K562 (cell line): ENCODE measurements around the gene LPIN1. TPM values are rescaled to one million over a fixed set of nuclear protein-coding genes. Genes with fewer than 3 reads are reported as not detected.
A peak's percentile ranks its signal among the peaks of the same experiment; 100 is the strongest.

ENCODE experiments used
- CBFA2T2 ChIP-seq: fragments of 450-650 bp; conservative IDR thresholded peaks from 2 replicates; pipeline ENCODE4 v1.6.1; 2017; ENCODE audit warnings: mild to moderate bottlenecking
- CBX3 ChIP-seq, 2 experiments: IDR thresholded peaks; 1 replicate in 1 of 2; 2 replicates in 1 of 2; pipeline ENCODE4 v1.6.1; 2012; ENCODE audit warnings: inconsistent platforms in 2 of 2, low read length in 2 of 2, borderline replicate concordance in 1 of 2, control low read depth in 1 of 2
- EP300 ChIP-seq: IDR thresholded peaks from 2 replicates; pipeline ENCODE4 v1.6.1; 2012; ENCODE audit warnings: low read length, improper control_type of control experiment
- PHF8 ChIP-seq: fragments of 200-600 bp; sonication (generic); IDR thresholded peaks from 2 replicates; pipeline ENCODE4 v1.6.1; 2012; ENCODE audit warnings: mixed run types, mild to moderate bottlenecking, inconsistent platforms, low read length, moderate library complexity, borderline replicate concordance
- SNIP1 ChIP-seq: fragments of 450-650 bp; IDR thresholded peaks from 2 replicates; pipeline ENCODE4 v1.7.1; 2017; ENCODE audit warnings: low read depth, mild to moderate bottlenecking
- polyA plus RNA-seq, 8 experiments: library from polyadenylated mRNA; depleted of rRNA in 4 of 8; stranded (reverse) in 5 of 8; unstranded in 3 of 8; fragments of >200 nt; fragmentation: Nextera tagmentation in 2 of 8; fragmentation: Illumina TruSeq in 1 of 8; extraction: Ambion mirVana in 2 of 8; extraction: Trizol in 1 of 8; gene quantifications; 2 replicates each; pipeline versions ENCODE4 v1.2.1 to v1.2.3, GENCODE V29; 2011 to 2014; ENCODE audit warnings: inconsistent platforms in 1 of 8, missing spikeins in 1 of 8
- total RNA-seq, 7 experiments: library from RNA; depleted of rRNA in 6 of 7; stranded (reverse); fragments of >200 nt in 6 of 7; fragmentation: Illumina TruSeq in 2 of 7; extraction: Trizol in 2 of 7; gene quantifications; 2 replicates each; pipeline versions ENCODE4 v1.2.1 to v1.2.3, GENCODE V29; 2011 to 2021; ENCODE audit warnings: low replicate concordance in 1 of 7
- TF ChIP-seq, protein P1 (sequence below): fragments of 450-650 bp; IDR thresholded peaks from 2 replicates; pipeline ENCODE4 v1.6.1; 2016; ENCODE audit warnings: mild to moderate bottlenecking, moderate library complexity
- TF ChIP-seq, protein P2 (sequence below), 2 experiments: IDR thresholded peaks; 2 replicates each; pipeline ENCODE4 v1.6.1; 2011; ENCODE audit warnings: borderline replicate concordance in 1 of 2, control low read depth in 1 of 2, low read depth in 1 of 2, low read length in 1 of 2, mild to moderate bottlenecking in 1 of 2, mixed read lengths in 1 of 2, moderate library complexity in 1 of 2; ENCODE audit not compliant: insufficient read depth in 1 of 2, insufficient read length in 1 of 2, poor library complexity in 1 of 2, severe bottlenecking in 1 of 2; ENCODE audit errors: extremely low read depth in 1 of 2
- TF ChIP-seq, protein P3 (sequence below), 3 experiments: fragments of 200-800 bp in 1 of 3; fragments of 250-450 bp in 1 of 3; fragments of 450-650 bp in 1 of 3; sonication (Bioruptor Pico) in 1 of 3; sonication (Bioruptor generic) in 1 of 3; formaldehyde crosslinking in 1 of 3; IDR thresholded peaks; 2 replicates each; pipeline versions ENCODE4 v1.6.1 to v1.8.0; 2016 to 2022; ENCODE audit warnings: mild to moderate bottlenecking in 2 of 3, missing genetic modification characterization in 2 of 3, missing compliant biosample characterization in 1 of 3, moderate library complexity in 1 of 3

Gene LPIN1
- total and polyA plus RNA-seq, 9 of the 15 experiments (the other 6 are each of a cell fraction or from before 2014, with no cell fraction given), result 9.2 to 84.0 (median 27.8) TPM

DNA sequence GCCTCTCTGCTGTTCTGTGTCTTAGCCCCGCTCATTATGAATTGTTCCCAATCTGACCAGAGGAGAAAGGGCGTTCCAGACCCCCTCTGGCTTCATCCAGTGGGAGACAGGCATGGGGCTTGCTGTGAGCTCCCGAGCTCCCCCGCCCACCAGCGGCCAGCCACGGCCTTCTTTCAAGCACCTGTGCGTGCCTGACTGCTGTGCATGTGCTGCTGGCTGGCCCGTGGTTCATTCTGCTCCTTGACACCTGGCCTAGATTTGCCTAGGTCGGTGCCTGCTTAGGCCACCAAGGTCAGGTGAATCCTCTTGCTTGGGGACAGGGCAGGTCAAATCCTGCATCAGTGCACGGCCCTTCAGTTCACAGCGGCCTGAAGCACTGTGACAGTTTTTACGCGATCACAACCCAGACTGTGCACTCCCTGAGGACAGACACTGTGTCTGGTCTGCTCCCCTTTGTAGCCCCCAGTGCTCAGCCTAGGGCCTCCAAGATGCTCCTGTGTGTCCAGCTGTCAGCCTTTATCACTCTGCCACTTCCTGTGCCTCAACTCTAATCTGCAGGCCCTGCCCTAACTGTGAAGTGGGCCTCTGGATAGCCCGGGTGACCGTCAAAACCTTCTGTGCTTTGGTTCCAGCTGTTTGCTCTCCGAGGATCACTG is 3.6 kb upstream of the LPIN1 start (continued):
- TF ChIP-seq, protein P1, sequence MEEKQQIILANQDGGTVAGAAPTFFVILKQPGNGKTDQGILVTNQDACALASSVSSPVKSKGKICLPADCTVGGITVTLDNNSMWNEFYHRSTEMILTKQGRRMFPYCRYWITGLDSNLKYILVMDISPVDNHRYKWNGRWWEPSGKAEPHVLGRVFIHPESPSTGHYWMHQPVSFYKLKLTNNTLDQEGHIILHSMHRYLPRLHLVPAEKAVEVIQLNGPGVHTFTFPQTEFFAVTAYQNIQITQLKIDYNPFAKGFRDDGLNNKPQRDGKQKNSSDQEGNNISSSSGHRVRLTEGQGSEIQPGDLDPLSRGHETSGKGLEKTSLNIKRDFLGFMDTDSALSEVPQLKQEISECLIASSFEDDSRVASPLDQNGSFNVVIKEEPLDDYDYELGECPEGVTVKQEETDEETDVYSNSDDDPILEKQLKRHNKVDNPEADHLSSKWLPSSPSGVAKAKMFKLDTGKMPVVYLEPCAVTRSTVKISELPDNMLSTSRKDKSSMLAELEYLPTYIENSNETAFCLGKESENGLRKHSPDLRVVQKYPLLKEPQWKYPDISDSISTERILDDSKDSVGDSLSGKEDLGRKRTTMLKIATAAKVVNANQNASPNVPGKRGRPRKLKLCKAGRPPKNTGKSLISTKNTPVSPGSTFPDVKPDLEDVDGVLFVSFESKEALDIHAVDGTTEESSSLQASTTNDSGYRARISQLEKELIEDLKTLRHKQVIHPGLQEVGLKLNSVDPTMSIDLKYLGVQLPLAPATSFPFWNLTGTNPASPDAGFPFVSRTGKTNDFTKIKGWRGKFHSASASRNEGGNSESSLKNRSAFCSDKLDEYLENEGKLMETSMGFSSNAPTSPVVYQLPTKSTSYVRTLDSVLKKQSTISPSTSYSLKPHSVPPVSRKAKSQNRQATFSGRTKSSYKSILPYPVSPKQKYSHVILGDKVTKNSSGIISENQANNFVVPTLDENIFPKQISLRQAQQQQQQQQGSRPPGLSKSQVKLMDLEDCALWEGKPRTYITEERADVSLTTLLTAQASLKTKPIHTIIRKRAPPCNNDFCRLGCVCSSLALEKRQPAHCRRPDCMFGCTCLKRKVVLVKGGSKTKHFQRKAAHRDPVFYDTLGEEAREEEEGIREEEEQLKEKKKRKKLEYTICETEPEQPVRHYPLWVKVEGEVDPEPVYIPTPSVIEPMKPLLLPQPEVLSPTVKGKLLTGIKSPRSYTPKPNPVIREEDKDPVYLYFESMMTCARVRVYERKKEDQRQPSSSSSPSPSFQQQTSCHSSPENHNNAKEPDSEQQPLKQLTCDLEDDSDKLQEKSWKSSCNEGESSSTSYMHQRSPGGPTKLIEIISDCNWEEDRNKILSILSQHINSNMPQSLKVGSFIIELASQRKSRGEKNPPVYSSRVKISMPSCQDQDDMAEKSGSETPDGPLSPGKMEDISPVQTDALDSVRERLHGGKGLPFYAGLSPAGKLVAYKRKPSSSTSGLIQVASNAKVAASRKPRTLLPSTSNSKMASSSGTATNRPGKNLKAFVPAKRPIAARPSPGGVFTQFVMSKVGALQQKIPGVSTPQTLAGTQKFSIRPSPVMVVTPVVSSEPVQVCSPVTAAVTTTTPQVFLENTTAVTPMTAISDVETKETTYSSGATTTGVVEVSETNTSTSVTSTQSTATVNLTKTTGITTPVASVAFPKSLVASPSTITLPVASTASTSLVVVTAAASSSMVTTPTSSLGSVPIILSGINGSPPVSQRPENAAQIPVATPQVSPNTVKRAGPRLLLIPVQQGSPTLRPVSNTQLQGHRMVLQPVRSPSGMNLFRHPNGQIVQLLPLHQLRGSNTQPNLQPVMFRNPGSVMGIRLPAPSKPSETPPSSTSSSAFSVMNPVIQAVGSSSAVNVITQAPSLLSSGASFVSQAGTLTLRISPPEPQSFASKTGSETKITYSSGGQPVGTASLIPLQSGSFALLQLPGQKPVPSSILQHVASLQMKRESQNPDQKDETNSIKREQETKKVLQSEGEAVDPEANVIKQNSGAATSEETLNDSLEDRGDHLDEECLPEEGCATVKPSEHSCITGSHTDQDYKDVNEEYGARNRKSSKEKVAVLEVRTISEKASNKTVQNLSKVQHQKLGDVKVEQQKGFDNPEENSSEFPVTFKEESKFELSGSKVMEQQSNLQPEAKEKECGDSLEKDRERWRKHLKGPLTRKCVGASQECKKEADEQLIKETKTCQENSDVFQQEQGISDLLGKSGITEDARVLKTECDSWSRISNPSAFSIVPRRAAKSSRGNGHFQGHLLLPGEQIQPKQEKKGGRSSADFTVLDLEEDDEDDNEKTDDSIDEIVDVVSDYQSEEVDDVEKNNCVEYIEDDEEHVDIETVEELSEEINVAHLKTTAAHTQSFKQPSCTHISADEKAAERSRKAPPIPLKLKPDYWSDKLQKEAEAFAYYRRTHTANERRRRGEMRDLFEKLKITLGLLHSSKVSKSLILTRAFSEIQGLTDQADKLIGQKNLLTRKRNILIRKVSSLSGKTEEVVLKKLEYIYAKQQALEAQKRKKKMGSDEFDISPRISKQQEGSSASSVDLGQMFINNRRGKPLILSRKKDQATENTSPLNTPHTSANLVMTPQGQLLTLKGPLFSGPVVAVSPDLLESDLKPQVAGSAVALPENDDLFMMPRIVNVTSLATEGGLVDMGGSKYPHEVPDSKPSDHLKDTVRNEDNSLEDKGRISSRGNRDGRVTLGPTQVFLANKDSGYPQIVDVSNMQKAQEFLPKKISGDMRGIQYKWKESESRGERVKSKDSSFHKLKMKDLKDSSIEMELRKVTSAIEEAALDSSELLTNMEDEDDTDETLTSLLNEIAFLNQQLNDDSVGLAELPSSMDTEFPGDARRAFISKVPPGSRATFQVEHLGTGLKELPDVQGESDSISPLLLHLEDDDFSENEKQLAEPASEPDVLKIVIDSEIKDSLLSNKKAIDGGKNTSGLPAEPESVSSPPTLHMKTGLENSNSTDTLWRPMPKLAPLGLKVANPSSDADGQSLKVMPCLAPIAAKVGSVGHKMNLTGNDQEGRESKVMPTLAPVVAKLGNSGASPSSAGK, result peak; percentile 82
- TF ChIP-seq EP300, result no peak
- TF ChIP-seq, protein P2, sequence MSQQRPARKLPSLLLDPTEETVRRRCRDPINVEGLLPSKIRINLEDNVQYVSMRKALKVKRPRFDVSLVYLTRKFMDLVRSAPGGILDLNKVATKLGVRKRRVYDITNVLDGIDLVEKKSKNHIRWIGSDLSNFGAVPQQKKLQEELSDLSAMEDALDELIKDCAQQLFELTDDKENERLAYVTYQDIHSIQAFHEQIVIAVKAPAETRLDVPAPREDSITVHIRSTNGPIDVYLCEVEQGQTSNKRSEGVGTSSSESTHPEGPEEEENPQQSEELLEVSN (IDR thresholded peaks at IDR 0.05; ENCODE audit: borderline replicate concordance in 1 of 2, extremely low read depth in 1 of 2, insufficient read depth in 1 of 2, insufficient read length in 1 of 2, low read depth in 1 of 2, low read length in 1 of 2, poor library complexity in 1 of 2, severe bottlenecking in 1 of 2), result peak; percentile 28 to 32
- peak; percentile 33; the same call in 1 of the 2 replicates for TF ChIP-seq CBFA2T2
- no peak for TF ChIP-seq PHF8
- TF ChIP-seq, protein P3, sequence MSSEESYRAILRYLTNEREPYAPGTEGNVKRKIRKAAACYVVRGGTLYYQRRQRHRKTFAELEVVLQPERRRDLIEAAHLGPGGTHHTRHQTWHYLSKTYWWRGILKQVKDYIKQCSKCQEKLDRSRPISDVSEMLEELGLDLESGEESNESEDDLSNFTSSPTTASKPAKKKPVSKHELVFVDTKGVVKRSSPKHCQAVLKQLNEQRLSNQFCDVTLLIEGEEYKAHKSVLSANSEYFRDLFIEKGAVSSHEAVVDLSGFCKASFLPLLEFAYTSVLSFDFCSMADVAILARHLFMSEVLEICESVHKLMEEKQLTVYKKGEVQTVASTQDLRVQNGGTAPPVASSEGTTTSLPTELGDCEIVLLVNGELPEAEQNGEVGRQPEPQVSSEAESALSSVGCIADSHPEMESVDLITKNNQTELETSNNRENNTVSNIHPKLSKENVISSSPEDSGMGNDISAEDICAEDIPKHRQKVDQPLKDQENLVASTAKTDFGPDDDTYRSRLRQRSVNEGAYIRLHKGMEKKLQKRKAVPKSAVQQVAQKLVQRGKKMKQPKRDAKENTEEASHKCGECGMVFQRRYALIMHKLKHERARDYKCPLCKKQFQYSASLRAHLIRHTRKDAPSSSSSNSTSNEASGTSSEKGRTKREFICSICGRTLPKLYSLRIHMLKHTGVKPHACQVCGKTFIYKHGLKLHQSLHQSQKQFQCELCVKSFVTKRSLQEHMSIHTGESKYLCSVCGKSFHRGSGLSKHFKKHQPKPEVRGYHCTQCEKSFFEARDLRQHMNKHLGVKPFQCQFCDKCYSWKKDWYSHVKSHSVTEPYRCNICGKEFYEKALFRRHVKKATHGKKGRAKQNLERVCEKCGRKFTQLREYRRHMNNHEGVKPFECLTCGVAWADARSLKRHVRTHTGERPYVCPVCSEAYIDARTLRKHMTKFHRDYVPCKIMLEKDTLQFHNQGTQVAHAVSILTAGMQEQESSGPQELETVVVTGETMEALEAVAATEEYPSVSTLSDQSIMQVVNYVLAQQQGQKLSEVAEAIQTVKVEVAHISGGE (CRISPR knock-in tag; IDR thresholded peaks at IDR 0.05), result peak in 1 of 3 experiments; percentile 74; a peak in 2 of 6 replicates
- 0 out of 3 replicates have a peak, but pooled peaks of 1 of the 2 experiments have one; percentile 49 for TF ChIP-seq CBX3 (IDR thresholded peaks at IDR 0.05; ENCODE audit: borderline replicate concordance in 1 of 2, low read length in 2 of 2)
- TF ChIP-seq SNIP1, result no peak
